ENCODE results near the gene IMMP2L. TPM values are rescaled to one million over a fixed set of nuclear protein-coding genes. Genes with fewer than 3 reads are reported as not detected.
A peak's percentile ranks its signal among the peaks of the same experiment; 100 is the strongest.
"Not testable (repeated sequence)": the region's sequence is repeated elsewhere in the genome, so short reads cannot be mapped to it uniquely, and the experiment has no call there.

Gene IMMP2L
- total RNA-seq, 2 donors from 2014 or later: 21.7 to 27.5 TPM

GRCh38 chr7:111264981-111265380 lies 297.3 kb downstream of the IMMP2L start:
- no peak for DNase-seq
- H3K4me1 Mint-ChIP-seq (ENCODE audit: low read depth): no peaks in the 10 kb centered on the region
- H3K4me3 Mint-ChIP-seq: no peak overlapping the region
- no peaks in the 10 kb centered on the region for H3K27me3 Mint-ChIP-seq (ENCODE audit: low read depth)
- H3K27ac Mint-ChIP-seq: peak overlapping the region; percentile 4
- H3K36me3 Mint-ChIP-seq (ENCODE audit: insufficient read depth in 2 of 2): no peaks in the 10 kb centered on the region
- no peaks in the 10 kb centered on the region for H3K9me3 Mint-ChIP-seq
- no peak for ATAC-seq (replicated peaks in 1 of 2)

DNA sequence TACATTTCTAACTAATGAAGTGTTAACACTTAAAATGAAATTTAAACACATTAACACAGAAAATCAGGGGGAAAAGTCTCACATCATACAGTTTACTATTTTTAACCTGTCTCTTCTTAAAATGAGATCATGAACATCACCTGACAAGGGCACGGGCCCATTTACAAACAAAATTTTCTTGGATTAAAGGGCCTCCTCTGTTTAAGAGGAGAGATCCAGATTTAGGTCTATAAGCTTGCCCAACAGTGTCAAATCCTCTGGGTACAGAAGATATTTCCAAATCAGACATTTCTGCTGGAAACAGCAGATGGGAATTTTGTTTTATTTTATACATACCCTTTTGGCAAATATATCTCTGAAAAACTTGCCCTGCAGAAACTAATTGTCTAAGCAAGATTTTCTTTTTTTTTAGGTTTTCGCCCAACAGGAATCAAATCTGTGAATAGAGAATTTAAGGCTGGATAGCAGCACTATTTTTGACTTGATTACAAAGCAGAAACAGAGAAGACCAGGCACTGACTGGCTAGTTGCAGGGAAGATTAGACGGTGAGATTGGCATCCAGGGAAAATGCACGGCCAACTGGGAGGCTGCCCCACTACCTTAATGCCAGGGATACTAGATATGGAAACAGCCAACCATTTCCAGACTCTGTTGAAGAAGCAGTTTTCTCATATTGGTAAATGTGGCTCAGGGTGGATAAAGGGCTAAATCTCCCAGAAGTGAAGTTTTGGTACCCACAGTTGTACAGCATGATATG lies 298.0 kb downstream of the IMMP2L start:
- Mint-ChIP-seq H3K36me3 (ENCODE audit: insufficient read depth in 2 of 2) (no peaks in the 10 kb centered on the region), H3K27ac (no peak overlapping the region), H3K27me3 (ENCODE audit: low read depth) (no peaks in the 10 kb centered on the region), H3K4me1 (ENCODE audit: low read depth) (no peaks in the 10 kb centered on the region), H3K4me3 (no peak overlapping the region), H3K9me3 (no peaks in the 10 kb centered on the region)
- no peak for DNase-seq
- ATAC-seq (replicated peaks in 1 of 2): no peak

DNA sequence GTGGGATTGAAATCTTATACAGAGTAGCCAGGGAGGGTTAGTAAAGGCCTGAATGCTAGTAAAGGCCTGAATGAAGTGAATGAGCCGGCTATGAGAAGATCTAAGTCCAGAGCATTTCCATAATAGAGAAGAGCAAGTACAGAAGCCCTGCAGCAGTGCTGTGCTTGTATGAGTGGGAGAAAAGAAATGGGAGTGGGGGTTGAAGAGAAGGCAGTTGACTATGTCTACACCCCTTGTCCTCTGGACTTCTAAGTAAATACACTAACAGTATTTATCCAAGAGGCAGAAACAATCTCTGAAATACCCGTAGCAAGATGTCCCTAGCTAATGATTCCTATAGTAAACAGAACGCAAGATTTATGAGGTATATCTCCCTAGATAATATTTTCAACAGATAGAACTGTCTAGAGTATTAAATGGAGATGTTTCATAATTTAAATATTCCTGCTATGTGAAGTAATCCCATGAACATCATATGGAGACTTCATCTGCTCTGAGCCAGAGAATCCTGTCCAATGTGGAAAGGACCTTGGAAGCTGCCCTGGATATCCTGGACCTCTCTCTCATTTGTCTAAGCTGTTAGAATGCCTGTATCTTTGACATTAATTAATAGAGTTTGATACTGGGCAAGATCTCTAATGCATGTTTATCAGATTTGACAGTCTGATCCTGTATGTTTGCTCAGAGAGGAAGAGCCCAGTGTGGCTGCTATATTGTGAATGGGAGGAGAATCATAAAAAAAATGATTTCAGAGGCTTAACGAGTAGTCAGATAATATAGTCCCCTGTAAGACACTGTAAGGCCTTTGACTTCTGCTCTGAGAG lies 299.8 kb downstream of the IMMP2L start:
- Mint-ChIP-seq H3K4me1 (ENCODE audit: low read depth) (no peaks in the 10 kb centered on the region), H3K27ac (peak overlapping the region; percentile 25), H3K9me3 (no peaks in the 10 kb centered on the region), H3K4me3 (no peak overlapping the region), H3K36me3 (ENCODE audit: insufficient read depth in 2 of 2) (no peaks in the 10 kb centered on the region), H3K27me3 (ENCODE audit: low read depth) (no peaks in the 10 kb centered on the region)
- DNase-seq (no peak), ATAC-seq (replicated peaks in 1 of 2) (no peak)

GRCh38 chr7:111261496-111261895 lies 300.8 kb downstream of the IMMP2L start:
- Mint-ChIP-seq H3K27ac (no peak overlapping the region), H3K9me3 (no peaks in the 10 kb centered on the region), H3K36me3 (ENCODE audit: insufficient read depth in 2 of 2) (no peaks in the 10 kb centered on the region), H3K4me3 (no peak overlapping the region), H3K27me3 (ENCODE audit: low read depth) (no peaks in the 10 kb centered on the region), H3K4me1 (ENCODE audit: low read depth) (no peaks in the 10 kb centered on the region)
- ATAC-seq (replicated peaks in 1 of 2) (no peak), DNase-seq (no peak)

- DNase-seq: no peak
- no peak overlapping the region for H3K27ac Mint-ChIP-seq
- no peak for ATAC-seq (replicated peaks in 1 of 2)
- no peaks in the 10 kb centered on the region for H3K4me1 Mint-ChIP-seq (ENCODE audit: low read depth)
- H3K4me3 Mint-ChIP-seq: no peak overlapping the region
- H3K9me3 Mint-ChIP-seq: no peaks in the 10 kb centered on the region
- no peaks in the 10 kb centered on the region for H3K36me3 Mint-ChIP-seq (ENCODE audit: insufficient read depth in 2 of 2)
- H3K27me3 Mint-ChIP-seq (ENCODE audit: low read depth): no peaks in the 10 kb centered on the region
These were observed 302.3 kb downstream of the IMMP2L start for GRCh38 chr7:111259991-111260390.

GRCh38 chr7:111256391-111256790 lies 305.9 kb downstream of the IMMP2L start:
- Mint-ChIP-seq H3K4me3 (no peak overlapping the region), H3K36me3 (ENCODE audit: insufficient read depth in 2 of 2) (peaks cover 2% of the 10 kb centered on the region in 2 donors), H3K27ac (no peak overlapping the region), H3K9me3 (peaks cover 0 to 2% of the 10 kb centered on the region in 2 donors), H3K4me1 (ENCODE audit: low read depth) (no peaks in the 10 kb centered on the region), H3K27me3 (ENCODE audit: low read depth) (no peaks in the 10 kb centered on the region)
- no peak for DNase-seq
- ATAC-seq (replicated peaks in 1 of 2): no peak

DNA sequence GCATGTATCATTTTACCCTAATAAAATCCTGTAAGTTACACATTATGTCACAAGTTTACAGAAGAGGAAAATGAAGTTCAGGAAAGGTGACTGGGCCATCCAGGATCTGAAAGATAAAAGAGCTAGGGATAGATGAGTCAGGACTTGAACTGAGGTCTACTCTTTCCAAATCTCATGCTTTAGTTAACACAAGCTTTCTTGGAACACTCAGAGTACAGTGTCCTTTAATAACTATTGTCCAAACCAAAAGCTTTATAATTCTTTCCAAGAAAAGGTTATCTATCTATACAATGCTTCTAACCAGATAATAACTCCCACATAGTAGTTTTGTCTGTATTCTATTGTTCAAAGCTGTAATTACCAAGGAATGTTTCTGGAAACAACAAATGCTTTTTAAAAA lies 306.7 kb downstream of the IMMP2L start:
- ATAC-seq (replicated peaks in 1 of 2) (no peak), DNase-seq (no peak)
- Mint-ChIP-seq H3K9me3 (peaks cover 0 to 7% of the 10 kb centered on the region in 2 donors), H3K4me1 (ENCODE audit: low read depth) (no peaks in the 10 kb centered on the region), H3K27me3 (ENCODE audit: low read depth) (no peaks in the 10 kb centered on the region), H3K36me3 (ENCODE audit: insufficient read depth in 2 of 2) (peaks cover 3 to 7% of the 10 kb centered on the region in 2 donors), H3K27ac (no peak overlapping the region), H3K4me3 (no peak overlapping the region)

- H3K36me3 Mint-ChIP-seq (ENCODE audit: insufficient read depth in 2 of 2): peaks cover 5 to 17% of the 10 kb centered on the region in 2 donors
- H3K27ac Mint-ChIP-seq; H3K27me3 Mint-ChIP-seq (ENCODE audit: low read depth); H3K9me3 Mint-ChIP-seq; H3K4me1 Mint-ChIP-seq (ENCODE audit: low read depth); DNase-seq; H3K4me3 Mint-ChIP-seq; ATAC-seq (replicated peaks in 1 of 2): not testable (repeated sequence)
These were observed 310.9 kb downstream of the IMMP2L start for GRCh38 chr7:111251365-111251764.

DNA sequence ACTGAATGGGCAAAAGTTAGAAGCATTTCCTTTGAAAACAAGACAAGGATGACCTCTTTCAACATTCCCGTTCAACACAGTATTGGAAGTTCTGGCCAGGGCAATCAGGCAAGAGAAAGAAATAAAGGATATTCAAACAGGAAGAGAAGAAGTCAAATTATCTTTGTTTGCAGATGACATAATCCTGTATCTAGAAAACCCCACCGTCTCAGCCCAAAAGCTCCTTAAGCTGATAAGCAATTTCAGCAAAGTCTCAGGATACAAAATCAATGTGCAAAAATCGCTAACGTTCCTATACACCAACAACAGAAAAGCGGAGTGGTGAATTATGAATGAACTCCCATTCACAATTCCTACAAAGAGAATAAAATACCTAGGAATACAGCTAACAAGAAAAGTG lies 312.5 kb downstream of the IMMP2L start:
- not testable (repeated sequence) for H3K9me3 Mint-ChIP-seq, H3K4me3 Mint-ChIP-seq

GRCh38 chr7:111242141-111242755 lies 320.0 kb downstream of the IMMP2L start:
- H3K4me3 Mint-ChIP-seq: no peak overlapping the region
- ATAC-seq (replicated peaks in 1 of 2) (no peak), DNase-seq (no peak)
- H3K9me3 Mint-ChIP-seq: no peaks in the 10 kb centered on the region
- H3K27ac Mint-ChIP-seq: no peak overlapping the region
- H3K4me1 Mint-ChIP-seq (ENCODE audit: low read depth): peaks cover 7% of the 10 kb centered on the region
- H3K27me3 Mint-ChIP-seq (ENCODE audit: low read depth): no peaks in the 10 kb centered on the region
- H3K36me3 Mint-ChIP-seq (ENCODE audit: insufficient read depth in 2 of 2): no peaks in the 10 kb centered on the region

More for the DNA sequence above, 312.5 kb downstream of the IMMP2L start:
- H3K4me1 Mint-ChIP-seq (ENCODE audit: low read depth); H3K27ac Mint-ChIP-seq; DNase-seq; H3K27me3 Mint-ChIP-seq (ENCODE audit: low read depth); ATAC-seq (replicated peaks in 1 of 2): not testable (repeated sequence)
- H3K36me3 Mint-ChIP-seq (ENCODE audit: insufficient read depth in 2 of 2): peaks cover 5 to 17% of the 10 kb centered on the region in 2 donors

GRCh38 chr7:111240371-111240770 lies 321.9 kb downstream of the IMMP2L start:
- DNase-seq (no peak), ATAC-seq (replicated peaks in 1 of 2) (no peak)
- no peak overlapping the region for H3K4me3 Mint-ChIP-seq
- no peaks in the 10 kb centered on the region for H3K27me3 Mint-ChIP-seq (ENCODE audit: low read depth)
- peaks cover 0 to 2% of the 10 kb centered on the region in 2 donors for H3K9me3 Mint-ChIP-seq
- H3K27ac Mint-ChIP-seq: no peak overlapping the region
- H3K4me1 Mint-ChIP-seq (ENCODE audit: low read depth): peaks cover 13% of the 10 kb centered on the region
- H3K36me3 Mint-ChIP-seq (ENCODE audit: insufficient read depth in 2 of 2): peaks cover 3 to 4% of the 10 kb centered on the region in 2 donors

DNA sequence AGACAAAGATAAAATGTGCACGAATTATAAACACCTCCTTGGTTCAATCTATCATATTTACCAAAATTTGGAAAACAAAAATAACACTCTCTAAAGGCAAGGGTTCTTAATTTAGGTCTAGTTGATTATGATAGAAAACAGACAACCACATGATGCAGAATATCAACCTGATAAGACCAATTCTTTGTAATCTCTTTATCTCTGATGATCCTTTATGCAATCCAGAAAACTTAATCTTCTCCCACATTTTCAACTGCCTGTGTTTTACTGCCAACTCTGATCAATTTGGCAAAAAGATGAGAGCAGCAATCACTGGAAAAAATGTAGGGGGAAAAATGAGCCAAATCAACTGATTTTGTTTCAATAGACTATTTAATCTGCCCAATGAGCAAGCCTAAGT lies 322.9 kb downstream of the IMMP2L start:
- peaks cover 3 to 5% of the 10 kb centered on the region in 2 donors for H3K36me3 Mint-ChIP-seq (ENCODE audit: insufficient read depth in 2 of 2)
- H3K4me3 Mint-ChIP-seq: no peak overlapping the region
- no peak for DNase-seq
- ATAC-seq (replicated peaks in 1 of 2): no peak
- no peaks in the 10 kb centered on the region for H3K27me3 Mint-ChIP-seq (ENCODE audit: low read depth)
- peaks cover 0 to 2% of the 10 kb centered on the region in 2 donors for H3K9me3 Mint-ChIP-seq
- H3K27ac Mint-ChIP-seq: peak overlapping the region; percentile 54
- peaks cover 13% of the 10 kb centered on the region for H3K4me1 Mint-ChIP-seq (ENCODE audit: low read depth)

DNA sequence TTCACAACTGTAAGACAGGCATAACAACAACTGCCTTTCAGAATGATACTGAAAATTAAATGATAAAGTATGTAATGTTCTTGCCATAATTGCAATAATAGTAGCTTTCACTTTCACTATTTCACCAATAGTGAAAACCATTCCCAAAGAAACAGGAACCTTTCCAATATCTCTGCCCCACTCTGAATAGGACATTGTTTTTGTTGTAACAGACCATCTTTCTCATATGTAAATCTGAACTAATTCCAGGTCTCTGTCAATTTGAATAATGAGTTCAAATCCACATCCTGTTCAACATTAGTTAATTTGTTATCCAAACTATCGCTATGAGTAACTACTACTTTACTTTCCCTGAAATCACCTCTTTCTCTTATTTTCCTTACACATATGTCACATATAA lies 323.4 kb downstream of the IMMP2L start:
- ATAC-seq (replicated peaks in 1 of 2) (no peak), DNase-seq (no peak)
- Mint-ChIP-seq H3K27me3 (ENCODE audit: low read depth) (no peaks in the 10 kb centered on the region), H3K9me3 (peaks cover 0 to 2% of the 10 kb centered on the region in 2 donors), H3K36me3 (ENCODE audit: insufficient read depth in 2 of 2) (peaks cover 3 to 5% of the 10 kb centered on the region in 2 donors), H3K4me3 (no peak overlapping the region), H3K4me1 (ENCODE audit: low read depth) (peaks cover 13% of the 10 kb centered on the region), H3K27ac (no peak overlapping the region)

All from activated T-cell treated with anti-CD3 and anti-CD28 coated beads, Interleukin-2, amount 50 U/mL, for 72 hours (primary cell).